Smooth muscle cell (in vitro differentiated cells): ENCODE data around the gene CLDN8. TPM values are rescaled to one million over a fixed set of nuclear protein-coding genes. Genes with fewer than 3 reads are reported as not detected.

Experiments
- DNase-seq: peaks from one replicate; lab custom pipeline; 2025; ENCODE audit not compliant: unreplicated experiment; lab: John Stamatoyannopoulos, UW
- H2AFZ ChIP-seq: fragments of 200-600 bp; sonication (generic); 2 replicates; pipeline ENCODE4 v1.6.0; 2016; ENCODE audit warnings: antibody characterized with exemption, low read depth, mild to moderate bottlenecking
- H3F3A ChIP-seq: fragments of 200-600 bp; sonication (generic); 2 replicates; pipeline ENCODE4 v1.6.0; 2017; ENCODE audit warnings: antibody characterized with exemption, low read depth
- H3K27ac ChIP-seq: fragments of 200-600 bp; sonication (generic); 2 replicates; pipeline ENCODE4 v1.5.1; 2016; ENCODE audit warnings: low read depth, mild to moderate bottlenecking
- H3K27me3 ChIP-seq: fragments of 200-600 bp; sonication (generic); 2 replicates; pipeline ENCODE4 v1.6.1; 2016; ENCODE audit warnings: low read depth, mild to moderate bottlenecking
- H3K36me3 ChIP-seq: fragments of 200-600 bp; sonication (generic); 2 replicates; pipeline ENCODE4 v1.5.1; 2016; ENCODE audit warnings: low read depth
- H3K4me1 ChIP-seq: fragments of 200-600 bp; sonication (generic); 2 replicates; pipeline ENCODE4 v1.5.1; 2016; ENCODE audit warnings: low read depth
- H3K4me2 ChIP-seq: fragments of 200-600 bp; sonication (generic); 2 replicates; pipeline ENCODE4 v1.6.0; 2016; ENCODE audit warnings: mild to moderate bottlenecking
- H3K4me3 ChIP-seq: fragments of 200-600 bp; sonication (generic); 2 replicates; pipeline ENCODE4 v1.5.1; 2016; ENCODE audit warnings: mild to moderate bottlenecking
- H3K79me2 ChIP-seq: fragments of 200-600 bp; sonication (generic); 2 replicates; pipeline ENCODE4 v1.6.0; 2016; ENCODE audit warnings: low read depth, mild to moderate bottlenecking
- H3K9ac ChIP-seq: fragments of 200-600 bp; sonication (generic); 2 replicates; pipeline ENCODE4 v1.6.0; 2016; ENCODE audit warnings: low read depth
- H3K9me3 ChIP-seq: fragments of 200-600 bp; sonication (generic); replicated peaks from 2 replicates; pipeline ENCODE4 v1.5.1; 2016; ENCODE audit warnings: low read depth
- H4K20me1 ChIP-seq: fragments of 200-600 bp; sonication (generic); 2 replicates; pipeline ENCODE4 v1.6.0; 2016; ENCODE audit warnings: low read depth
- WGBS: methylation state at CpG from one replicate; pipeline ENCODE4 v1.1.7; 2016; ENCODE audit warnings: low lambda C conversion rate; 5-methylcytosine and 5-hydroxymethylcytosine counted together
- polyA plus RNA-seq: library from polyadenylated mRNA; unstranded; fragments of >200 nt; fragmentation: Nextera tagmentation; extraction: Ambion mirVana; gene quantifications from 2 replicates; pipeline ENCODE4 v1.2.1, GENCODE V29; 2016
- total RNA-seq: library from RNA; depleted of rRNA; stranded (reverse); fragments of >200 nt; gene quantifications from 2 replicates; pipeline ENCODE4 v1.2.3, GENCODE V29; 2014
- TF ChIP-seq, protein P1 (sequence below): fragments of 200-600 bp; sonication (generic); IDR thresholded peaks from 2 replicates; pipeline ENCODE4 v1.5.1; 2017; ENCODE audit warnings: borderline replicate concordance, mild to moderate bottlenecking, antibody characterized with exemption; ENCODE audit not compliant: insufficient read depth, poor library complexity, severe bottlenecking

The CLDN8 gene
- total and polyA plus RNA-seq, 2 experiments from 2014 or later = not detected

DNA sequence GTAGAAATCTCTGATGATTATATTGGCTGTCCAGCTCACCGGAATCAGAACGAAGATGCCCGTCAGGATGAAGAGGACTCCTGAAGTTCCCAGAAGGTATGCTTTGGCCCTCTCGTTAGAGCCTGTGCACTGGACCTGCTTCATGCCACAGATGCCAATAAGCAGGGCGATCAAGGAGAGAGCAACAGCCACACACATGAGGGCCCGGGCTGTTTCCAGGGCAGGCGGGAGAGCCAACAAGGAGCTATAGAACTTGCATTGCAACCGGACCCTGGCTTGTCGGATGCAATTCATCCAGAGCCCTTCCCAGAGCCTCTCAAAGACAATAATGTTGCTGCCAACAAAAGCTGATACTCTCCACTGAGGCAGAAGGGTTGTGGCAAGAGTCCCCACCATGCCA, 49.7 kb downstream of the CLDN8 start:
- H3K9me3 ChIP-seq = no peaks in the 10 kb centered on the region
- 94% methylated on average over 9 of the region's 9 CpGs for whole genome bisulfite sequencing
- no peak for DNase-seq
- TF ChIP-seq, protein P1, sequence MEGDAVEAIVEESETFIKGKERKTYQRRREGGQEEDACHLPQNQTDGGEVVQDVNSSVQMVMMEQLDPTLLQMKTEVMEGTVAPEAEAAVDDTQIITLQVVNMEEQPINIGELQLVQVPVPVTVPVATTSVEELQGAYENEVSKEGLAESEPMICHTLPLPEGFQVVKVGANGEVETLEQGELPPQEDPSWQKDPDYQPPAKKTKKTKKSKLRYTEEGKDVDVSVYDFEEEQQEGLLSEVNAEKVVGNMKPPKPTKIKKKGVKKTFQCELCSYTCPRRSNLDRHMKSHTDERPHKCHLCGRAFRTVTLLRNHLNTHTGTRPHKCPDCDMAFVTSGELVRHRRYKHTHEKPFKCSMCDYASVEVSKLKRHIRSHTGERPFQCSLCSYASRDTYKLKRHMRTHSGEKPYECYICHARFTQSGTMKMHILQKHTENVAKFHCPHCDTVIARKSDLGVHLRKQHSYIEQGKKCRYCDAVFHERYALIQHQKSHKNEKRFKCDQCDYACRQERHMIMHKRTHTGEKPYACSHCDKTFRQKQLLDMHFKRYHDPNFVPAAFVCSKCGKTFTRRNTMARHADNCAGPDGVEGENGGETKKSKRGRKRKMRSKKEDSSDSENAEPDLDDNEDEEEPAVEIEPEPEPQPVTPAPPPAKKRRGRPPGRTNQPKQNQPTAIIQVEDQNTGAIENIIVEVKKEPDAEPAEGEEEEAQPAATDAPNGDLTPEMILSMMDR = no peak
- H3F3A ChIP-seq = no peaks in the 10 kb centered on the region
- H3K36me3 ChIP-seq = no peaks in the 10 kb centered on the region
- H2AFZ ChIP-seq = no peak overlapping the region
- H3K27me3 ChIP-seq = no peaks in the 10 kb centered on the region
- no peak overlapping the region for H3K9ac ChIP-seq
- H3K4me3 ChIP-seq = no peak overlapping the region
- no peaks in the 10 kb centered on the region for H3K79me2 ChIP-seq
- no peak overlapping the region for H3K4me2 ChIP-seq
- H3K4me1 ChIP-seq = no peaks in the 10 kb centered on the region
- H3K27ac ChIP-seq = no peak overlapping the region
- no peaks in the 10 kb centered on the region for H4K20me1 ChIP-seq

DNA sequence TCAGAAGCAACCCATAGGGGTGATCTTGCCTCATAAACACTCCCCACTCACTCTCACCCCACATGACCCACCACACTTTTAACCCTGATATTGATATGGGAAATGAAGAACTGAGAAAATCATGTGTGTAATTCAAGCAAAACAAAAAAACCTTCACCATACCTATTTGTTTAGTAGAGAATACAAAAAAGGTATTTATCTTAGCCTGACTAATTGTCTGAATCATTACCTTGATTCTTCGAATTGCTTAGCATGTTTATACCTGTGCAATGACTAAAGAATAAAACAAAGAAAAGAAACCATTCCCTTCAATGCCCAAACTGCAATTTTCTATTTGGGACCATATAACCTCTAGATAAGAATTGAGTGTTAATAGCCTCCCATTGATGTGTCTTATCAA, 51.1 kb downstream of the CLDN8 start:
- Histone ChIP-seq H3K4me2 (no peak overlapping the region), H3K27ac (no peak overlapping the region), H3K9me3 (no peaks in the 10 kb centered on the region), H3K4me1 (no peaks in the 10 kb centered on the region), H2AFZ (no peak overlapping the region), H3K4me3 (no peak overlapping the region), H3K9ac (no peak overlapping the region), H3K36me3 (no peaks in the 10 kb centered on the region), H3K27me3 (no peaks in the 10 kb centered on the region), H4K20me1 (no peaks in the 10 kb centered on the region), H3K79me2 (no peaks in the 10 kb centered on the region), H3F3A (no peaks in the 10 kb centered on the region)
- no peak for DNase-seq
- WGBS = 70% methylated on average over 1 of the region's 1 CpG
- TF ChIP-seq, protein P1 = no peak

Other genes with a start within 250 kb of the CLDN8 start
- gene CLDN17, start 49.3 kb downstream of the CLDN8 start, total RNA-seq = not detected in 2 replicates
- 1.8 TPM in 1 of 2 replicates, not detected in the other for gene CLDN17, start 49.3 kb downstream of the CLDN8 start, polyA plus RNA-seq
- not detected in 2 replicates for gene KRTAP24-1, start 66.9 kb upstream of the CLDN8 start, total RNA-seq
- not detected in 2 replicates for gene KRTAP24-1, start 66.9 kb upstream of the CLDN8 start, polyA plus RNA-seq
- gene KRTAP25-1, start 73.4 kb upstream of the CLDN8 start, total RNA-seq = not detected in 2 replicates
- not detected in 2 replicates for gene KRTAP25-1, start 73.4 kb upstream of the CLDN8 start, polyA plus RNA-seq
- not detected in 2 replicates for gene KRTAP26-1, start 104.2 kb upstream of the CLDN8 start, total RNA-seq
- not detected in 2 replicates for gene KRTAP26-1, start 104.2 kb upstream of the CLDN8 start, polyA plus RNA-seq
- gene KRTAP27-1, start 121.6 kb upstream of the CLDN8 start, total RNA-seq = not detected in 2 replicates
- gene KRTAP27-1, start 121.6 kb upstream of the CLDN8 start, polyA plus RNA-seq = not detected in 2 replicates
- gene KRTAP23-1, start 132.5 kb upstream of the CLDN8 start, total RNA-seq = not detected in 2 replicates
- gene KRTAP23-1, start 132.5 kb upstream of the CLDN8 start, polyA plus RNA-seq = not detected in 2 replicates
- not detected in 2 replicates for gene KRTAP13-2, start 156.2 kb upstream of the CLDN8 start, total RNA-seq
- not detected in 2 replicates for gene KRTAP13-2, start 156.2 kb upstream of the CLDN8 start, polyA plus RNA-seq
- gene KRTAP13-1, start 179.9 kb upstream of the CLDN8 start, total RNA-seq = not detected in 2 replicates
- not detected in 2 replicates for gene KRTAP13-1, start 179.9 kb upstream of the CLDN8 start, polyA plus RNA-seq
- gene KRTAP13-3, start 209.8 kb upstream of the CLDN8 start, total RNA-seq = not detected in 2 replicates
- not detected in 2 replicates for gene KRTAP13-3, start 209.8 kb upstream of the CLDN8 start, polyA plus RNA-seq
- not detected in 2 replicates for gene KRTAP13-4, start 214.1 kb upstream of the CLDN8 start, total RNA-seq
- not detected in 2 replicates for gene KRTAP13-4, start 214.1 kb upstream of the CLDN8 start, polyA plus RNA-seq
- gene KRTAP15-1, start 224.2 kb upstream of the CLDN8 start, total RNA-seq = not detected in 2 replicates
- gene KRTAP15-1, start 224.2 kb upstream of the CLDN8 start, polyA plus RNA-seq = not detected in 2 replicates